Activated naive CD8-positive, alpha-beta T cell (primary cell): ENCODE measurements around the gene KIAA0513.

Source experiments
- H3K27ac Mint-ChIP-seq: one replicate; pipeline ENCODE4 v1.8.0; 2021; ENCODE audit warnings: mixed read lengths
- H3K27me3 Mint-ChIP-seq: one replicate; pipeline ENCODE4 v1.8.0; 2021; ENCODE audit warnings: mixed read lengths
- H3K36me3 Mint-ChIP-seq: one replicate; pipeline ENCODE4 v1.8.0; 2021; ENCODE audit warnings: mixed read lengths
- H3K4me1 Mint-ChIP-seq: one replicate; pipeline ENCODE4 v1.8.0; 2021; ENCODE audit warnings: low read depth, mixed read lengths
- H3K4me3 Mint-ChIP-seq: one replicate; pipeline ENCODE4 v1.8.0; 2021; ENCODE audit warnings: mild to moderate bottlenecking, mixed read lengths
- H3K9me3 Mint-ChIP-seq: one replicate; pipeline ENCODE4 v1.8.0; 2021; ENCODE audit warnings: low read depth, mixed read lengths

The KIAA0513 gene

GRCh38 chr16:85033171-85033570, 5.6 kb downstream of the KIAA0513 start:
- no peak overlapping the region for H3K27ac Mint-ChIP-seq

DNA sequence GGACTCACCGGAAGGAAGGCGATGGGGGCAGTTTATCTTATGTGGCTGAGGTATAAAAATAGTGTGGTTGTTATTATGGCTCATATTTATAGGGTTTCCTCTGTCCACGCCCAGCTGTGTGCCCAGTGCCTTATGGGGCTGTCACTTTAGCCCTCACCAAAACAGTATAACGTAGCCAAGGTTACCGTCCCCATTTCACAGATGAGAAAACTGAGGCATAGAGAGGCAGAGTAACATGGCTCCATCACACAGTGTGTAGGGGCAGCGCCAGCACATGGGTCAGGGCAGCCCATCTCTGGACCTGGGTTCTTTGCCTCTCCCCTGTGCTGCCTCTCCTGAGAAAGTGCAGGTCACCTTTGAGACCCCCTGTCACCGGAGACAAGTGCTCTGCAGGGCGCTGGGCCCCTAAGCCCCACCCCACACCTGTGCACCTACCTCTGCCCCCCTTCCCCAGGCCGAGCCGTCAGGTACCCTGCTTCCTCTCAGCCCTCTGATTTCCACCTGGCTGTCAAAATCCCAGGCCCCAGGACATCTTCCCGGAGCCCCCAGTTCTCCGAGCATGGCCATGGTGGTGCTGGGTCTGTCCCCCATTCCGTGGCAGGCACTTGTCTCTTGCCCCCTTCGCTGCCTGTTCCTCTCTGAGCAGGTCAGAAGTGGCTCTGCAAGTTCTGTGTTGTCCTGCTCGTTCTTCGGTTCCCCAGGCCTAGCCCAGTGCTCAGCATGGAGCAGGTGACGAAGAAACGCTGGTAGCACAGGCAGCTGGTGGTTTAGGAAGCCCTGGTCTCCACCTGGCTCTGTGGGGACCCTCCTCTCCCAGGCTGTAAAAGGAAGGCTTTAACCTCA, 7.2 kb downstream of the KIAA0513 start:
- no peak overlapping the region for H3K27ac Mint-ChIP-seq
- no peaks in the 10 kb centered on the region for H3K27me3 Mint-ChIP-seq
- H3K4me1 Mint-ChIP-seq, result peaks cover 23% of the 10 kb centered on the region
- no peaks in the 10 kb centered on the region for H3K9me3 Mint-ChIP-seq
- H3K36me3 Mint-ChIP-seq, result peaks cover 8% of the 10 kb centered on the region
- no peak overlapping the region for H3K4me3 Mint-ChIP-seq

More at GRCh38 chr16:85033171-85033570, 5.6 kb downstream of the KIAA0513 start:
- H3K36me3 Mint-ChIP-seq, result peaks cover 5% of the 10 kb centered on the region
- H3K4me3 Mint-ChIP-seq, result no peak overlapping the region
- H3K27me3 Mint-ChIP-seq, result no peaks in the 10 kb centered on the region
- peaks cover 40% of the 10 kb centered on the region for H3K4me1 Mint-ChIP-seq
- no peaks in the 10 kb centered on the region for H3K9me3 Mint-ChIP-seq

GRCh38 chr16:85036236-85037049, 8.8 kb downstream of the KIAA0513 start:
- Mint-ChIP-seq H3K27me3 (no peaks in the 10 kb centered on the region), H3K27ac (peak overlapping the region; percentile 54), H3K36me3 (peaks cover 6% of the 10 kb centered on the region), H3K4me3 (no peak overlapping the region), H3K4me1 (peaks cover 16% of the 10 kb centered on the region), H3K9me3 (no peaks in the 10 kb centered on the region)

- H3K27ac Mint-ChIP-seq, result no peak overlapping the region
- peaks cover 14% of the 10 kb centered on the region for H3K4me1 Mint-ChIP-seq
- H3K4me3 Mint-ChIP-seq, result no peak overlapping the region
- no peaks in the 10 kb centered on the region for H3K27me3 Mint-ChIP-seq
- H3K36me3 Mint-ChIP-seq, result peaks cover 3% of the 10 kb centered on the region
- no peaks in the 10 kb centered on the region for H3K9me3 Mint-ChIP-seq
These were observed 9.4 kb downstream of the KIAA0513 start for GRCh38 chr16:85037050-85037410.

DNA sequence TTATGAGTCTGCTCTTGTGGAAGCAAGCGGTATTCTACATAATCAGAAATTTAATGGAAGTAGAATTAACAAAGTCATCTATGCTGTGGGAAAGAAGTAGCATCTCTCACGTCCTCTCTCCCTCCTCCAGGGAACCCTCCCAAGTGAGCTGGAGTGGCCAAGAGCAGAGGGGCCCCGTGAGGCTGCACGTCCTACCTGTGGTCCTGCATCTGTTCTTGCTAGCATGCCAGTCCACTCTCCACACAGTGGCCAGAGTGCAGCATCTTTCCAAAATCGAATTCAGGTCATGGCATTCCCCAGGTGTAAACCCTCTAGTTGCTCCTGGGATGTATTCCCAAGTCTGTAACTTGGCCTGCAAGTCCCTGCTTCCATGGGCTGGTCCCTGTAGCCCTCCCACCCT, 10.1 kb downstream of the KIAA0513 start:
- no peak overlapping the region for H3K4me3 Mint-ChIP-seq
- H3K36me3 Mint-ChIP-seq, result peaks cover 3% of the 10 kb centered on the region
- no peak overlapping the region for H3K27ac Mint-ChIP-seq
- peaks cover 14% of the 10 kb centered on the region for H3K4me1 Mint-ChIP-seq
- no peaks in the 10 kb centered on the region for H3K27me3 Mint-ChIP-seq
- H3K9me3 Mint-ChIP-seq, result no peaks in the 10 kb centered on the region

DNA sequence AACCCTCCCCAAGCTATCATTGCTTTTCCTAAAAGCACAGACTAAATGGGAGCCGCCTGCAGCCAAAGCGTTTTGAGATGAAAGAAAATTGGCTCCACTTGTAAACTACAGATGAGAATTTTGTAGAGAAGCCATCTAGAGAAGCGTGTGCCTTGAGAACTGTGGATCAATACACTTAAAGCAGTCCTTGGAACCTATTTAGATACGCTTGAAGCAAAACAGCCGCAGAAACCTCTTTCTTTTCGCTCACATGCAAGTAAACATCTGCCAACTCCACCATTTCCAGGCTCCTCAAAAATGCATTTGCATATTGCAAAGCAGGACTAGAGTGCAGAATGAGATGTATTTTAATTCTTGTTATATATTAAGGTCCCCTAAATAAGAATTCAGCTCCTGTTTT, 13.1 kb downstream of the KIAA0513 start:
- Mint-ChIP-seq H3K27me3 (no peaks in the 10 kb centered on the region), H3K4me1 (peaks cover 14% of the 10 kb centered on the region), H3K9me3 (no peaks in the 10 kb centered on the region), H3K4me3 (no peak overlapping the region), H3K36me3 (peaks cover 7% of the 10 kb centered on the region), H3K27ac (no peak overlapping the region)

DNA sequence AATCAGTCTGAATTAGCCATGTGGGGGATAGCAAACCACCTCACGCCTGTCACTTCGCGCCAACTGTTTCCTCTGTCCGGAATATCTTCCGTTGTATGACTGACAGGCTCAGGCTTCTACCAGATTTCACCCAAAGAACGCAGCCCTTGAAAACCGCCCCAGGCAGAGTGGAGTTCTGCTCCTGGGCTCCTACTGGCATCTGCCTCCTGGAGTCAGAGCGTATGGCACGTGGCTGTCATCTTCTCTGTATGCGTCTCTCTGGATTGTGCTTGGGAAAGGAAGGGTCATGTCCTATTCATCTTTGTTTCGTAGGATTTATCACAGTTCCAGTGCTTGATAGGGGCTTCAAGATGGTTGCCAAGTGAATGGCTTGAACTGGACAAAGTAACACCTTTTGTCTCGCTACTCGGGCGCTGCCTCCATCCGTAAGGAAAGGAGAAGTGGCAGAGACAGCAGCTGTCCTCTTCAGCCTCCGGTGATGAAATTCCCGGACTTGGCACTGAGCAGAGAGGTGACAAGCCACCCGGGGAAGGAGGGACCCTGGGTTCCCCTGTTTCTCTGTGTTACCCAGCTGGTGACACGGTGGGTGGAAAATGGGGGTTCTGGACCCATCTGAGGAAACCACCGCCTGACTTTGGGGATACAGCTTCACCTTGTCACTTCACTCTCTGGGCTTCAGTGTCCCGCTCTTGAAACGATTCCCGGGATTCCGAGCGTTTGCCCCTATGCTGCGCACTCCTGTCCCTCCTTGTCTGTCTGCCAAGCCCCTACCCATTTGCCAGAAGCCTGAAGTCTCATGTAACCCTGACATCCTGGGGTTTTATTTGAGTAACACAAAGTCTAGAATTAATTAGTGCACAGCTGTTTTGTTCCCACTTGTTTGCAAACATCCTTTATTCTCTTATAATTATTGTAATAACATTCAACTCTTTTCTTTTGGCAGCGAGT, 13.9 kb downstream of the KIAA0513 start:
- Mint-ChIP-seq H3K27me3 (no peaks in the 10 kb centered on the region), H3K4me3 (no peak overlapping the region), H3K36me3 (peaks cover 9% of the 10 kb centered on the region), H3K27ac (no peak overlapping the region), H3K9me3 (no peaks in the 10 kb centered on the region), H3K4me1 (peaks cover 18% of the 10 kb centered on the region)

- peaks cover 11% of the 10 kb centered on the region for H3K36me3 Mint-ChIP-seq
- no peak overlapping the region for H3K27ac Mint-ChIP-seq
- H3K9me3 Mint-ChIP-seq, result no peaks in the 10 kb centered on the region
- H3K4me1 Mint-ChIP-seq, result peaks cover 19% of the 10 kb centered on the region
- no peak overlapping the region for H3K4me3 Mint-ChIP-seq
- H3K27me3 Mint-ChIP-seq, result no peaks in the 10 kb centered on the region
These were observed 14.6 kb downstream of the KIAA0513 start for GRCh38 chr16:85042167-85042526.

- peaks cover 11% of the 10 kb centered on the region for H3K36me3 Mint-ChIP-seq
- no peaks in the 10 kb centered on the region for H3K9me3 Mint-ChIP-seq
- no peak overlapping the region for H3K27ac Mint-ChIP-seq
- no peak overlapping the region for H3K4me3 Mint-ChIP-seq
- peaks cover 19% of the 10 kb centered on the region for H3K4me1 Mint-ChIP-seq
- no peaks in the 10 kb centered on the region for H3K27me3 Mint-ChIP-seq
These were observed 15.0 kb downstream of the KIAA0513 start for GRCh38 chr16:85042606-85043005.

DNA sequence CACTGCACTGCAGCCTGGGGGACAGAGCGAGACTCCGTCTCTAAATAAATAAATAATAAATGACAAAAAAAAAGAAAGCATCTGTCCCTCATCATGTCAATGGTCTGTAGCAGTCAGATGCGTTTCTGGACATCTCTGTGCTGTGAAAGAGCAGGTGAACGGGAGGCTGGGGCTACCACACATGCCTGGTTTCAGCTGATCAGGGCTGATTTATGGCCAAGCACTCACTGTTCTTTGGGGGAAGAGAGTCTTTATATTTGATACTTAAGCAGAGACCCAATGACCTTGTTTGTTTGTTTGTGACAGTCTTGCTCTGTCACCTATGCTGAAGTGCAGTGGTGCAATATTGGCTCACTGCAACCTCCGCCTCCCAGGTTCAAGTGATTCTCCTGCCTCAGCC, 17.5 kb downstream of the KIAA0513 start:
- Mint-ChIP-seq H3K4me1 (peaks cover 37% of the 10 kb centered on the region), H3K27ac (no peak overlapping the region), H3K9me3 (no peaks in the 10 kb centered on the region), H3K36me3 (peaks cover 11% of the 10 kb centered on the region), H3K27me3 (no peaks in the 10 kb centered on the region), H3K4me3 (no peak overlapping the region)

- Mint-ChIP-seq H3K27me3 (no peaks in the 10 kb centered on the region), H3K4me3 (no peak overlapping the region), H3K9me3 (no peaks in the 10 kb centered on the region), H3K36me3 (peaks cover 13% of the 10 kb centered on the region), H3K27ac (no peak overlapping the region), H3K4me1 (peaks cover 42% of the 10 kb centered on the region)
These were observed 18.3 kb downstream of the KIAA0513 start for GRCh38 chr16:85045641-85046471.

- no peak overlapping the region for H3K27ac Mint-ChIP-seq
- H3K4me1 Mint-ChIP-seq, result peaks cover 47% of the 10 kb centered on the region
These were observed 18.9 kb downstream of the KIAA0513 start for GRCh38 chr16:85046472-85046916.

GRCh38 chr16:85046931-85047866, 19.6 kb downstream of the KIAA0513 start:
- Mint-ChIP-seq H3K4me1 (peaks cover 47% of the 10 kb centered on the region), H3K36me3 (peaks cover 13% of the 10 kb centered on the region), H3K9me3 (no peaks in the 10 kb centered on the region), H3K27ac (peak overlapping the region; percentile 28), H3K27me3 (no peaks in the 10 kb centered on the region), H3K4me3 (peak overlapping the region; percentile 49)

More at GRCh38 chr16:85046472-85046916, 18.9 kb downstream of the KIAA0513 start:
- Mint-ChIP-seq H3K27me3 (no peaks in the 10 kb centered on the region), H3K9me3 (no peaks in the 10 kb centered on the region), H3K36me3 (peaks cover 13% of the 10 kb centered on the region), H3K4me3 (peak overlapping the region; percentile 11)
